ENCODE data around the gene QRFP. TPM values are rescaled to one million over a fixed set of nuclear protein-coding genes. Genes with fewer than 3 reads are reported as not detected.

The QRFP gene
- total RNA-seq, 1 experiment from 2014 or later, result not detected

- peaks cover 18% of the 10 kb centered on the region for H3K4me1 Mint-ChIP-seq (ENCODE audit: insufficient read depth, unreplicated experiment)
- H3K4me3 Mint-ChIP-seq (ENCODE audit: unreplicated experiment), result peak overlapping the region; percentile 46
- no TSS peak for BruUV-seq (replicated peaks)
- no peaks in the 10 kb centered on the region for H3K36me3 Mint-ChIP-seq (ENCODE audit: insufficient read depth, unreplicated experiment)
- no peaks in the 10 kb centered on the region for H3K9me3 Mint-ChIP-seq (ENCODE audit: unreplicated experiment)
- TF ChIP-seq CTCF (IDR thresholded peaks at IDR 0.05; ENCODE audit: unreplicated experiment), result no peak
- DNase-seq (ENCODE audit: unreplicated experiment), result no peak
- intact Hi-C loops (cut with micrococcal nuclease), result loop anchor here (2.0 to 5.0 kb wide), 3 partner anchors 59 to 169 kb away; no protein-coding TSS in a partner anchor
- peaks cover 11% of the 10 kb centered on the region for H3K27me3 Mint-ChIP-seq (ENCODE audit: insufficient read depth, unreplicated experiment)
- ChIA-PET POLR2A (no interaction called here), CTCF (interaction anchor here (0.8 kb wide), 1 partner anchor 109 kb away, joined by 3 read pairs; no protein-coding TSS in a partner anchor)
- H3K27ac Mint-ChIP-seq (ENCODE audit: low read depth, unreplicated experiment), result no peak overlapping the region
These were observed 43.5 kb upstream of the QRFP start for GRCh38 chr9:130940027-130940549.

GRCh38 chr9:130939405-130940026, 42.9 kb upstream of the QRFP start:
- Mint-ChIP-seq H3K4me1 (ENCODE audit: insufficient read depth, unreplicated experiment) (peaks cover 18% of the 10 kb centered on the region), H3K27me3 (ENCODE audit: insufficient read depth, unreplicated experiment) (peaks cover 11% of the 10 kb centered on the region), H3K36me3 (ENCODE audit: insufficient read depth, unreplicated experiment) (no peaks in the 10 kb centered on the region), H3K27ac (ENCODE audit: low read depth, unreplicated experiment) (no peak overlapping the region), H3K4me3 (ENCODE audit: unreplicated experiment) (peak overlapping the region; percentile 46), H3K9me3 (ENCODE audit: unreplicated experiment) (no peaks in the 10 kb centered on the region)
- ChIA-PET POLR2A (no interaction called here), CTCF (interaction anchor here (0.8 kb wide), 1 partner anchor 110 kb away, joined by 3 read pairs; no protein-coding TSS in a partner anchor)
- BruUV-seq (replicated peaks), result no TSS peak
- TF ChIP-seq CTCF (IDR thresholded peaks at IDR 0.05; ENCODE audit: unreplicated experiment), result no peak
- intact Hi-C loops (cut with micrococcal nuclease), result loop anchor here (2.0 to 5.0 kb wide), 3 partner anchors 59 to 169 kb away; no protein-coding TSS in a partner anchor
- DNase-seq (ENCODE audit: unreplicated experiment), result no peak

DNA sequence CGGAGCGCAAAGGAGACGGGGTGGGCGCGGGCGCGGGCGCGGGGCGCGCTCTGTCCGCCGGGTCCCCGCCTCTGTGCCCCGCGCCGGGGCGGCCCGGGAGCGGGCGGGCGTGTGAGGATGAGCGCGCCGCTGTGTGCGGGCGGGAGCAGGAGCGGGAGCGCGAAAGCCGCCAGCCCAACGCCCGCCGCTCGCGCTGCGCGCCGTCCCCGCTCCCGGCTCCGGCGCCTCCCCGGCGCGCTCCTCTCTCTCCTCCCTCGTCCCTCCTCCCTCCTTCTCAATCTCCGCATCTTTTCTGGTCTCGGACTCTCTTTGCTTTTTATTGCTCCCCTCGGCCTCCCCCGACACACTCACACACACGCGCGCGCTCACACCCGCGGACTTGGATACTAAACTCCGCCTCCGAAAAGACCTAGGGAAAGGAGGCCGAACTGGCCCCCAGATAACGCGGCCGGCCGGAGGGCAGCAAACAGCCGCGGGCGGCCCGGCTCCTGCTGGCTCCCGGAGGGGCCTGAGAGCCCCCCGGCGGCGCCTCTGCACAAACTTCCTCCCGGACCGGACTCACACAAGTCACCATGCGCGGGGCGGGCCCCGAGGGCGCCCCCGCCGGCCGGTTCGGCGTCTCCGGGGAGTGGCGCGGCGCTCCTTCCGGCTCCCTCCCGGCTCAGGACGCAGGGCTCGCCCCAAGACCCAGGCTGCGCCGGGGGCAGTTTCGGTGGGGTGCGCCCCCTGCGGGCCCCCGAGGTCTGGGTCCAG, 42.2 kb upstream of the QRFP start, which contains the start of gene FIBCD1:
Gene FIBCD1, minus strand, starts transcription at position 596 of the 753 bp plus-strand sequence. CDS start 640 bp downstream, outside the sequence.
- H3K36me3 Mint-ChIP-seq (ENCODE audit: insufficient read depth, unreplicated experiment), result no peaks in the 10 kb centered on the region
- intact Hi-C loops (cut with micrococcal nuclease), result no loop called here
- ChIA-PET POLR2A (no interaction called here), CTCF (no interaction called here)
- TF ChIP-seq CTCF (IDR thresholded peaks at IDR 0.05; ENCODE audit: unreplicated experiment), result peak; percentile 48
- H3K4me1 Mint-ChIP-seq (ENCODE audit: insufficient read depth, unreplicated experiment), result peaks cover 18% of the 10 kb centered on the region
- peaks cover 11% of the 10 kb centered on the region for H3K27me3 Mint-ChIP-seq (ENCODE audit: insufficient read depth, unreplicated experiment)
- no peak within 1 kb of the TSS for H3K27ac Mint-ChIP-seq (ENCODE audit: low read depth, unreplicated experiment)
- DNase-seq (ENCODE audit: unreplicated experiment), result no peak
- no TSS peak for BruUV-seq (replicated peaks)
- H3K4me3 Mint-ChIP-seq (ENCODE audit: unreplicated experiment), result peak within 1 kb of the TSS; percentile 76
- no peaks in the 10 kb centered on the region for H3K9me3 Mint-ChIP-seq (ENCODE audit: unreplicated experiment)

DNA sequence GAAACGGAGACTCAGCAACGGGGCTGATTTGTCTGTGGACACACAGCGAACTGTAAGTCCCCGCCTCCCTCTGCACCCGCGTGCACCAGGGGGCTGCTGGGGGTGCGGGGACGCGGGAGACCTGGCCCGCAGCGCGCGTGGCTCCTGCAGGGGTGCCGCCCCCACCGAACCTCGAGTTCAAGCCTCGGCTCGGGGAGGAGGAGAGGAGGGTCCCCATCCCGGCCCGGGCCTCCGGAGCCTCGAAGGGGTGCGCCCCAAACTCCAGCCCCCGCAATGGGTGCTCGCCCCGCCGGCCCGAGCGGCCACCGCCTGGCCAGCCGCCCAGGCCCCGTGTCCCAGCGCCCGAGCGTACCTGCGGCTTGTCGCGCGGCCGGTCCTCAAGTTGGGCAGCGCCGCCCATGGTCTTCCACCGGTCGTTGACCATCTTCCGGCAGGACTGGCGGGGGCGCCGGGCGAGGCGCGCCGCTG, 41.6 kb upstream of the QRFP start:
- Mint-ChIP-seq H3K9me3 (ENCODE audit: unreplicated experiment) (no peaks in the 10 kb centered on the region), H3K4me3 (ENCODE audit: unreplicated experiment) (peak overlapping the region; percentile 76), H3K36me3 (ENCODE audit: insufficient read depth, unreplicated experiment) (no peaks in the 10 kb centered on the region), H3K4me1 (ENCODE audit: insufficient read depth, unreplicated experiment) (peaks cover 18% of the 10 kb centered on the region), H3K27me3 (ENCODE audit: insufficient read depth, unreplicated experiment) (peaks cover 11% of the 10 kb centered on the region), H3K27ac (ENCODE audit: low read depth, unreplicated experiment) (no peak overlapping the region)
- intact Hi-C loops (cut with micrococcal nuclease), result no loop called here
- no peak for DNase-seq (ENCODE audit: unreplicated experiment)
- no TSS peak for BruUV-seq (replicated peaks)
- CTCF ChIA-PET, result no interaction called here
- POLR2A ChIA-PET, result no interaction called here
- no peak for TF ChIP-seq CTCF (IDR thresholded peaks at IDR 0.05; ENCODE audit: unreplicated experiment)

Data from MCF 10A (cell line).